Middle frontal gyrus (tissue), 1 donor: ENCODE results near the gene CLEC16A.
"Not testable (repeated sequence)": the region's sequence is repeated elsewhere in the genome, so short reads cannot be mapped to it uniquely, and the experiment has no call there.

ENCODE experiments used
- DNase-seq: peaks from one replicate; pipeline ENCODE4 v3.0.0-alpha.2; 2015; ENCODE audit warnings: low spot score; ENCODE audit errors: extremely low spot score

The CLEC16A gene

GRCh38 chr16:10964891-10965326 is 20.5 kb downstream of the CLEC16A start:
- no peak for DNase-seq

GRCh38 chr16:10965440-10966061 is 21.2 kb downstream of the CLEC16A start:
- no peak for DNase-seq

- no peak for DNase-seq
These were observed 21.8 kb downstream of the CLEC16A start for GRCh38 chr16:10966129-10966528.

- not testable (repeated sequence) for DNase-seq
These were observed 22.2 kb downstream of the CLEC16A start for GRCh38 chr16:10966559-10966958.

- DNase-seq = no peak
These were observed 23.6 kb downstream of the CLEC16A start for GRCh38 chr16:10967986-10968385.

GRCh38 chr16:10968498-10968897 is 24.1 kb downstream of the CLEC16A start:
- DNase-seq = no peak

GRCh38 chr16:10969615-10970014 is 25.3 kb downstream of the CLEC16A start:
- no peak for DNase-seq

- DNase-seq = no peak
These were observed 25.7 kb downstream of the CLEC16A start for GRCh38 chr16:10970065-10970464.

GRCh38 chr16:10971560-10971961 is 27.2 kb downstream of the CLEC16A start:
- peak; percentile 62 for DNase-seq

GRCh38 chr16:10972108-10972818 is 27.9 kb downstream of the CLEC16A start:
- DNase-seq = no peak

- no peak for DNase-seq
These were observed 28.6 kb downstream of the CLEC16A start for GRCh38 chr16:10972819-10973464.

GRCh38 chr16:10976634-10977033 is 32.3 kb downstream of the CLEC16A start:
- no peak for DNase-seq

- DNase-seq = no peak
These were observed 33.8 kb downstream of the CLEC16A start for GRCh38 chr16:10978124-10978523.

GRCh38 chr16:10978871-10979446 is 34.6 kb downstream of the CLEC16A start:
- DNase-seq = no peak

GRCh38 chr16:10979717-10980601 is 35.6 kb downstream of the CLEC16A start:
- no peak for DNase-seq

GRCh38 chr16:10980813-10981212 is 36.4 kb downstream of the CLEC16A start:
- no peak for DNase-seq

GRCh38 chr16:10981697-10982216 is 37.4 kb downstream of the CLEC16A start:
- DNase-seq = no peak

GRCh38 chr16:10982465-10983150 is 38.2 kb downstream of the CLEC16A start:
- DNase-seq = no peak

- DNase-seq = no peak
These were observed 38.8 kb downstream of the CLEC16A start for GRCh38 chr16:10983159-10983558.

GRCh38 chr16:10984509-10984908 is 40.1 kb downstream of the CLEC16A start:
- DNase-seq = no peak
